CD14-positive monocyte (primary cell): ENCODE measurements around the gene PDZRN3. TPM values are rescaled to one million over a fixed set of nuclear protein-coding genes. Genes with fewer than 3 reads are reported as not detected.

Experiments used
- DNase-seq, 3 donors: peaks; one replicate each; pipeline ENCODE4 v3.0.0-alpha.2; 2011 to 2022
- H2AFZ ChIP-seq: 2 replicates; pipeline ENCODE4 v1.6.0; 2012; ENCODE audit warnings: mild to moderate bottlenecking, low read depth, low read length, inconsistent platforms; ENCODE audit not compliant: insufficient read depth, poor library complexity, severe bottlenecking
- H3K27ac ChIP-seq, 2 donors: 1 replicate in 1 of 2; 2 replicates in 1 of 2; pipeline ENCODE4 v1.5.1; 2012 to 2013; ENCODE audit warnings: low read length in 2 of 2, control low read depth in 1 of 2, inconsistent platforms in 1 of 2, low read depth in 1 of 2, mild to moderate bottlenecking in 1 of 2
- H3K27me3 ChIP-seq, 2 donors: one replicate each; pipeline versions ENCODE4 v1.6.0 to v1.6.1; 2011 to 2013; ENCODE audit warnings: low read length in 2 of 2; ENCODE audit not compliant: control insufficient read depth in 2 of 2, insufficient read depth in 2 of 2
- H3K36me3 ChIP-seq, 2 donors: replicated peaks in 1 of 2; 1 replicate in 1 of 2; 2 replicates in 1 of 2; pipeline versions ENCODE4 v1.5.1 to v1.6.1; 2012 to 2013; ENCODE audit warnings: low read length in 2 of 2, control low read depth in 1 of 2, inconsistent platforms in 1 of 2, mild to moderate bottlenecking in 1 of 2; ENCODE audit not compliant: insufficient read depth in 2 of 2, control insufficient read depth in 1 of 2
- H3K4me1 ChIP-seq, 2 donors: 1 replicate in 1 of 2; 2 replicates in 1 of 2; pipeline versions ENCODE4 v1.5.1 to v1.6.1; 2012 to 2013; ENCODE audit warnings: low read length in 2 of 2, control low read depth in 1 of 2, inconsistent platforms in 1 of 2, mild to moderate bottlenecking in 1 of 2, moderate library complexity in 1 of 2; ENCODE audit not compliant: insufficient read depth in 2 of 2, control insufficient read depth in 1 of 2
- H3K4me2 ChIP-seq: replicated peaks from 2 replicates; pipeline ENCODE3; 2012; ENCODE audit warnings: low read length, moderate library complexity, mild to moderate bottlenecking; ENCODE audit not compliant: poor library complexity, severe bottlenecking; ENCODE audit errors: extremely low read depth
- H3K4me3 ChIP-seq, 3 experiments: fragments of 200-600 bp in 1 of 3; sonication (generic) in 1 of 3; replicated peaks in 1 of 3; 1 replicate in 2 of 3; 2 replicates in 1 of 3; pipeline ENCODE4 v1.5.1; 2011 to 2013; ENCODE audit warnings: low read length in 3 of 3, mild to moderate bottlenecking in 3 of 3, control low read depth in 2 of 3, low read depth in 2 of 3, inconsistent platforms in 1 of 3, moderate library complexity in 1 of 3
- H3K79me2 ChIP-seq: 2 replicates; pipeline ENCODE4 v1.6.0; 2012; ENCODE audit warnings: mild to moderate bottlenecking, control low read depth, inconsistent platforms, low read length, moderate library complexity; ENCODE audit not compliant: insufficient read depth
- H3K9ac ChIP-seq: 2 replicates; pipeline ENCODE4 v1.6.0; 2017; ENCODE audit warnings: low read length, mild to moderate bottlenecking; ENCODE audit not compliant: insufficient read depth, poor library complexity, severe bottlenecking
- H3K9me3 ChIP-seq, 2 donors: replicated peaks in 1 of 2; 1 replicate in 1 of 2; 2 replicates in 1 of 2; pipeline versions ENCODE4 v1.5.1 to v1.6.1; 2012 to 2013; ENCODE audit warnings: low read length in 2 of 2, control low read depth in 1 of 2; ENCODE audit not compliant: control insufficient read depth in 1 of 2, insufficient read depth in 1 of 2
- H4K20me1 ChIP-seq: 2 replicates; pipeline ENCODE4 v1.6.0; 2012; ENCODE audit warnings: mild to moderate bottlenecking, low read length, control low read depth, moderate library complexity; ENCODE audit not compliant: insufficient read depth
- H3K27ac Mint-ChIP-seq, 7 donors: one replicate each; pipeline ENCODE4 v1.8.0; 2020; ENCODE audit warnings: mild to moderate bottlenecking in 7 of 7, mixed read lengths in 7 of 7, moderate library complexity in 6 of 7, inconsistent platforms in 2 of 7
- H3K27me3 Mint-ChIP-seq, 3 donors: one replicate each; pipeline ENCODE4 v1.8.0; 2021 to 2022; ENCODE audit warnings: low read depth in 3 of 3, mild to moderate bottlenecking in 3 of 3, mixed read lengths in 3 of 3, moderate library complexity in 3 of 3, inconsistent platforms in 1 of 3
- H3K36me3 Mint-ChIP-seq, 2 donors: one replicate each; pipeline ENCODE4 v1.8.0; 2020; ENCODE audit warnings: mixed read lengths in 2 of 2, inconsistent platforms in 1 of 2, mild to moderate bottlenecking in 1 of 2
- H3K4me1 Mint-ChIP-seq: one replicate; pipeline ENCODE4 v1.8.0; 2020; ENCODE audit warnings: mild to moderate bottlenecking, mixed read lengths
- H3K4me3 Mint-ChIP-seq, 2 donors: one replicate each; pipeline ENCODE4 v1.8.0; 2020; ENCODE audit warnings: mild to moderate bottlenecking in 2 of 2, mixed read lengths in 2 of 2, moderate library complexity in 1 of 2
- H3K9me3 Mint-ChIP-seq, 7 donors: one replicate each; pipeline ENCODE4 v1.8.0; 2020 to 2022; ENCODE audit warnings: mixed read lengths in 7 of 7, mild to moderate bottlenecking in 6 of 7, moderate library complexity in 6 of 7, inconsistent platforms in 2 of 7
- CTCF ChIP-seq: fragments of 200-600 bp; IDR thresholded peaks from one replicate; pipeline ENCODE4 v1.8.0; 2022; ENCODE audit warnings: antibody characterized with exemption, mild to moderate bottlenecking
- WGBS: methylation state at CpG from one replicate; pipeline ENCODE4 v1.1.5; 2013; ENCODE audit warnings: missing lambda C conversion rate; ENCODE audit not compliant: insufficient coverage; 5-methylcytosine and 5-hydroxymethylcytosine counted together
- intact Hi-C, 2 donors: fragments of 100-400 bp; cut with micrococcal nuclease; formaldehyde crosslinking; loops; one replicate each; pipeline versions ENCODE4 v1.15.0 to v1.15.1; 2023
- polyA plus RNA-seq, 3 donors: library from polyadenylated mRNA; depleted of rRNA in 1 of 3; unstranded in 2 of 3; stranded (reverse) in 1 of 3; fragments of 300-500 nt in 2 of 3; fragments of >200 nt in 1 of 3; fragmentation: Illumina TruSeq in 2 of 3; gene quantifications; 1 replicate in 2 of 3; 2 replicates in 1 of 3; pipeline ENCODE4 v1.2.3, GENCODE V29; 2012 to 2021

Gene PDZRN3
- polyA plus RNA-seq, 3 donors, result not detected

GRCh38 chr3:73394240-73394639 is 230.5 kb downstream of the PDZRN3 start:
- H3K27ac ChIP-seq, result no peak overlapping the region
- no peaks in the 10 kb centered on the region for H3K27me3 ChIP-seq
- no peak for DNase-seq
- 100% methylated on average over 1 of the region's 5 CpGs for WGBS
- no peaks in the 10 kb centered on the region for H3K36me3 Mint-ChIP-seq
- H4K20me1 ChIP-seq, result no peaks in the 10 kb centered on the region
- H3K4me1 Mint-ChIP-seq, result no peaks in the 10 kb centered on the region
- H3K4me3 ChIP-seq, result no peak overlapping the region
- TF ChIP-seq CTCF, result no peak
- H3K27ac Mint-ChIP-seq, result no peak overlapping the region
- H3K9me3 ChIP-seq, result no peaks in the 10 kb centered on the region
- H3K4me2 ChIP-seq, result no peak overlapping the region
- peaks cover 0 to 9% (median 5%) of the 10 kb centered on the region in 3 donors for H3K27me3 Mint-ChIP-seq
- no peaks in the 10 kb centered on the region for H3K36me3 ChIP-seq
- no peaks in the 10 kb centered on the region for H3K4me1 ChIP-seq
- H2AFZ ChIP-seq, result no peak overlapping the region
- intact Hi-C loops, result no loop called here
- H3K79me2 ChIP-seq, result no peaks in the 10 kb centered on the region
- H3K9me3 Mint-ChIP-seq, result peaks cover 0 to 5% (median 0%) of the 10 kb centered on the region in 7 donors
- H3K9ac ChIP-seq, result no peak overlapping the region
- no peak overlapping the region for H3K4me3 Mint-ChIP-seq

GRCh38 chr3:73393005-73393404 is 231.7 kb downstream of the PDZRN3 start:
- no peak overlapping the region for H3K27ac ChIP-seq
- intact Hi-C loops, result no loop called here
- peaks cover 4 to 10% (median 5%) of the 10 kb centered on the region in 3 donors for H3K27me3 Mint-ChIP-seq
- no peak overlapping the region for H3K4me2 ChIP-seq
- no peaks in the 10 kb centered on the region for H3K4me1 ChIP-seq
- H3K4me3 ChIP-seq, result no peak overlapping the region
- peaks cover 0 to 5% (median 2%) of the 10 kb centered on the region in 7 donors for H3K9me3 Mint-ChIP-seq
- no peak for TF ChIP-seq CTCF
- H3K9me3 ChIP-seq, result no peaks in the 10 kb centered on the region
- H3K36me3 ChIP-seq, result no peaks in the 10 kb centered on the region
- H3K79me2 ChIP-seq, result no peaks in the 10 kb centered on the region
- 90% methylated on average over 3 of the region's 9 CpGs for WGBS
- H3K4me3 Mint-ChIP-seq, result no peak overlapping the region
- no peak overlapping the region for H3K9ac ChIP-seq
- DNase-seq, result no peak
- no peak overlapping the region for H2AFZ ChIP-seq
- H3K4me1 Mint-ChIP-seq, result no peaks in the 10 kb centered on the region
- no peaks in the 10 kb centered on the region for H3K27me3 ChIP-seq
- H3K27ac Mint-ChIP-seq, result no peak overlapping the region
- no peaks in the 10 kb centered on the region for H4K20me1 ChIP-seq
- no peaks in the 10 kb centered on the region for H3K36me3 Mint-ChIP-seq
